Iris pigment epithelial cell (primary cell): ENCODE measurements around the gene DNAJC7.
"Not testable (repeated sequence)": the region's sequence is repeated elsewhere in the genome, so short reads cannot be mapped to it uniquely, and the experiment has no call there.

Experiments
- DNase-seq: peaks from one replicate; pipeline ENCODE4 v3.0.0-alpha.2; 2011; ENCODE audit warnings: low read depth

Gene DNAJC7

DNA sequence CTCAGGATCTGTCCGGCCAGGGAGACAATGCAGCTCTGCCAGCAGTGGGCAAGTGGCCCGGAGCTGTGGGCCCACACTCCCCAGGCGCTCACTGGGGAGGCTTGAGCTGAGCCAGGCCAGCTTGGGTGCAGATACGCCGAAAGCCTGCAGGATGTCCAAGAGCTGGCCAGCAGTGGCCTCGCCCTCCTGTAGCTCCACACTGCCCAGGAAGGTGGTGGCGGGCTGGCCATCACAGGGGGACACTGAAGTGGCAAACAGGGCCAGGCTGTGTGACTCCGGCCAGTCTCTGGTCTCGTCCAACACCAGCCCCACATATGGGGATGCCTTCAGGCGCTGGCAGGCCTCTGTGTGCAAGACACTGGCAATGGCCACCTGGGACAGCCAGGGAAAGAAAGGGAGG lies 23.6 kb upstream of the DNAJC7 start:
- DNase-seq = no peak

DNA sequence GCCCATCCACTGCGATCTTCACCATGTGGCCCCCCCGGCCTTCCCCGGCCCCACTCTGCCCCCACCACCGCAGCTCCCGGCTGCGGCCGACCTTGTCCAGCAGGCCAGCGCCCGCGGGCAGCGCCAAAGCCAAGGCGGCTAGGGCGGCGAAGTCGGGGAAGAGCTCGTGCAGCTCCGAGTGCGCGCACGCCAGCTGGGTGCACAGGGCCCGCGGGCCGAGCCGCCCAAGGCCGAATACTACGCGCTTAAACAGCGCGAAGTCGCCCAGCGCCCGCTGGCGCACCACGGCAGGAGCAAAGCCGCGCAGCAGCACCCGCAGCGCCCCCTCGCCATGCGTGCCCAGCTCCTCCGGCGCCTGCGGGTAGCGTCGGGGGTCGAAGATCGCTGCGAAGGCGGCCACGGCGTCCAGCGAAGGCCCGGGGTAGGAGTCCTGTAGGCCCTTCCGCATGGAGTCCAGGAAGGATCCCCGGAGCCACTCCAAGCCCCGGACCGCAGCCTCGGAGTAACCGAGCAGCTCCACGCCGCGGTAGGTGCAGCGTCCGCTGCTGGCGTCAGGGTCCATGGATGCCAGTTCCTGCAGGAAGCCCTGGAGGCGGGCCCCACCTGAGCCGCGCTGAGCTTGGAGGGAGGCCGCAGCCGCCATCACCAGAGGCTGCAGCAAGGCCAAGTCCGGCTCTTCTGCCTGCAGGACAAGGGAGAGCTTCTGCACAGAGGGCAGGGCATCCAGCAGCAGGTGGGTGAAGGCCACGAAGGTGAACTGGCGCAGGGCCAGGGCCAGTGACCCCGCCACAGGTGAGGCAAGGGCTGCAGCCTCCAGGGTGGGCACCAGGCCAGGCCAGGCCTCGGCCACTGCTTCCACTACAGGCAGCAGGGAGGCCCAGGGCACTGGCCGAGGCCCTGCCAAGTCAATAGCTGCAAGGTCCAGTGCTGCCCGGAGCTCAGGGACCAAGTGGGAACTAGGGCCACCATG lies 22.8 kb upstream of the DNAJC7 start:
- DNase-seq = no peak

DNA sequence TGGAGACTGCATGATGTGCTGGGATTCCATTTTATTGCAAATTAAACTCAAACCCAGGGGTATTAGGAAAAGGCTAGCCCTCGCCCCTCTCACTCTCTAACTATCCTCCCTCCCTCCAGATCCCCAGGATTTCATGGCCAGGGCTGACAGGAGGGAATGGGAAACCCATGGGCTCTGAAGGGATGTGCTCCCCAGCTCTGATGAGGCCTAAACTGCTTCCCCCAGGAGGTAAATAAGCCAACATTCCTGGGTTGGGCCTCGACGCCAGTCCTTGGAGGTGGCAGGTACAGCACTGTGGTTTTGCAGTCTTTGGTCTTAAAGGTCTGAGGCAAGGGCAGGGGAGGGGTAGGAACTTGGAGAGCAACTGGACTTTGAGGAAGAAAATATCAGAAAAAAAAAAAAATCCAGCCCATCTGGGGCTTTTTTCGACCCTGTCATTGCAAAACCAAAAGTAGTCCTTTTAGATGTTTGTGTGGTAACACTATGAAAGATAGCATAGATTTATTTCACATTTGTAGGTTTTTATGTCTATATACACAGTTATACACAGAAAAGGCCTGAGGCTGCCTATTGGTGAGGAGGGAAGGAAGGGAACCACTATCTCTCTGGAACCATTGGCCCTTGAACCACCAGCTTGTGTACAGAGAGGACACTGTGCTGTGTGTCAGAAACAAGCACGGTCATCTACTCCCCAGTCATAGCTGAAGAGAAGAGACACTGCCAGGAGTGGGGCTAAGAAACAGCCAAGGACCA lies 21.2 kb upstream of the DNAJC7 start:
- DNase-seq = no peak

DNA sequence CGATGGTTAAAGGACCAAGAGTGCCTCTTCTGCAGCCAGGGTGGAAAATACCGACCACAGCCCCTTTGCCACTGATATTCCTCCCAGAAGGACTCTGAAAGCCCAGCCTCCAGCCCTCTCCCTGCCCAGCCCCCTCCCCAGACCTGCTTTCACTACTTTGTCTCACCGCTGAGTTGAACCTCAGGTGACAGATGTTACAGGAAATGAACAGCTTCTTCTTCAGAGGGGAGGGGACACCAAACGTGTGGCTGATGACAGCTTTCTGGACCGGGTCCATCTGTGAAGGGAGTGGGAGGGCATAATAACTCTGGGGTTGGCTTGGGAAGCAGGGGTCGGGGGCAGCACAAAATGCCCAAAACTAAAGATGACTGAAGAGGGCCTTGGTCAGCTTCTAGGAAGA lies 16.8 kb upstream of the DNAJC7 start:
- no peak for DNase-seq

DNA sequence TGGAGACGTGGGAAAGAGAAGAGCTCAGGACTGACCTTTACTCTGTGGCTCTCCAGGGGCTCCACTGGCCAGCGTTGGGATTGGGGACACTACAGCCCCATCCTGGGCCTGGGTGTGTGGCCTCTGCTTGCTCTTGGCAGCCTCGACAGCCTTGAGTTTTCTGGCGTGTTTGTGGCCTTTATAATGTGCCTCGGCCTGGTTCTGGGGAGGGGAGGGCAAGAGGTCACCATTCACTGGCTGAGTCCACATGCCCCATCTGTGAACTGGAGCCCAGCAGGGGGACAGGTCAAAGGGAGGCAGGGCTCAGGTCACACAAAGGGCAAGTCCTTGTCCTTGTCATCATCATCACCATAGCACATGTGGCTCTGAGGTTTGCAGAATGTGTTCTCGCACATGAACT lies 14.3 kb upstream of the DNAJC7 start:
- DNase-seq = no peak

DNA sequence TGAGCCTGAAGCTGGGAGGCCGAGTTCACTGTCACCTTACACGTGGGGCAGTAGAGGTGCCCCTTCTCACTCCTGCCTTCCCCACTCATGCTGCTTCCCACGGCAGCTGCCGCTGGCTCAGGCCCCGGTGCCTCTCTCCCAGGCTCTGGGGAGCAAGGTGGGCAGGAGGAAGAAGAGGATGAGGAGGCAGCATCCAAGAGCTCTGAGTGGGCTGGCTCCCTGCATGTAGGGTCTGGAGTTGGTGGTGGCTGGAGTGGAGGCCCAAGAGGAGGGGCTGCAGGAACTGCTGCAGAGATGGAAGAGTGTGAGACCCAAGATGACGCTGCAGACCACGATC lies 11.5 kb upstream of the DNAJC7 start:
- DNase-seq = no peak

DNA sequence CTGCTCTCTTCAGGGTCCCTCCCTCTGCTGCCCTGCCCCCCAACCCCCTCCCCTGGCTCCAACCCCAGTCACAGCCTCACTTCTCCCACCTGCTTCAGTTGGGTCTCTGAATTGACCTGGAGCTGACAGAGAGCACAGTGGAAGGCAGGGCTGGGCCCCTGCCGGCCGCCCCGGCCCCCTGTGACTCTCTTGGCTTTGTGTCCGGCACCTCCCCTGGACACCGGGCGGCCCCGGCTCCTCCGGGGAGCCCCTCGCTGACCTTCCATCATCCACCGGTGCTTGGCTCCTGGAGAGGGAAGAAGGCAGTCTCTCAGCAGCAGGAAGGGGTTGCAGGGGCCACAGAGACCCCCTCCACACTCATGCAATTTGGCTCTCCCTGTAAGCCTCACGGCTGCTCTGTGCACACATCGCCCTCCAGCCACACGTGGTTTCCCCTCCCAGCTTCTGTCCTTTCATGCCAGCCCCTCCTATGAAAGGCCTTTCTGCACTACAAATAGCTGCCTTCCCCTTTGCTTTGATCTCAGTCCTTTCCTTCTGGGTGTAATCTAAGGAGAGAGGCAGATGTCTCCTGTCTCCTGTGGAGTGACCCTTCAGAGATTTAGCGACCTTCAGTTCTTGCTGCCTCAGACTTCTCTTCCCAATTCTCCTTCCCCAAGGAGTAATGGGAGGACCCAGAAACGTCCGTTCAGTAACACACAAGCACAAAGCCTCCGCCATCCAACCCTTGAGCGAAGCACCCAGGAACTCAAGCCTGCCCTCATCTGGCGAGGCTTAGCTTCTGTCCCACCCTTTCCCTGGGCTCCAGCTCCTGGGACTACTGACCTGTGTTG lies 10.9 kb upstream of the DNAJC7 start:
- no peak for DNase-seq

DNA sequence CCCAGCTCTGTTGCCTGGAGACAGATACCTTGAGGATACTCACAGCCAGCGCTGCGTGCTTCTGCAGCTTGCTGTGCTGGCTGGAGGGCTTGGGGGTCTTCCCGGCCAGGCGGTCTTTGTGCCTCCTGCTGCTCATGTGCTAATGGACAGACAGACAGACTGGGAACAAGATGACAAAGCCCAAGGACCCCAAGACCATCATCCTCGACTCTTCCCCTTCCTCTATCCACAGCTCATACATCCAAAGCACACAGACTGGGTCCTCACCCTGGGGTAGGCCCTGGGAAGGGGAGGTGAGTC lies 10.3 kb upstream of the DNAJC7 start:
- no peak for DNase-seq

DNA sequence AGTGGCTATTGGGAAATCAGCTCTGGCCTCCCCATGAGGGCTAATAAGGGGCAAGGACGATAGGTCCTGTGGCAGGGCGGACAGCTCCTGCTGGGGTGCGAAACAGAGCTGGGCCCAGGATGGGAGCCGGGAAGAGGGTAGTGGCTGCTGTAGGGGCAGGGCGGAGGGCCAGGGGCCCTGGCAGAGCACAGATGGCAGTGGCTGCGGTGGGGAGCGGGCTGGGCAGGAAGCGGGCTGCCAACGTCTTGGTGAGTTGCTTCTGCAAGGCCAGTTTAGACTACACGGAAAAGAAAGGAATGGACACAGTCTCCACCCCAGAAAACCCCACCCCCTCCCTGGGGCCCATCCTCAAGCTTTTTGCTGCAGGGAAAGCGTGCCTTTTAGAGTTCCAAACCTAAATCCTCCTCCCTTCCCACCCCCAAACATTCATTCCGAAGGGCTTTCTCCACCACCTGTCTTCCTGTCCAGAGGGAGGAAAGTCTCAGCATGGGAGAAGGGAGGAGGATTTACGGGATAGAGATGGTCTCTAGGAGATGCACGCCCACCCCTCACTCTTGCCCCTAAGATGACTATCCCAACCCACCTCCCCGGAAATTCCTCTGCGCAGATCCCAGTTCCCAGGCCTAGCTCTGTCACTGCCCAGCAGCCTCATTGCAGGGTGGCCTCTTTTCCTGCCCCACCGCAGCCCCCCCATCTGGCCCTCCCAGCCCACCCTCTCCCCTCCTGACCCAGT lies 9.8 kb upstream of the DNAJC7 start:
- no peak for DNase-seq

DNA sequence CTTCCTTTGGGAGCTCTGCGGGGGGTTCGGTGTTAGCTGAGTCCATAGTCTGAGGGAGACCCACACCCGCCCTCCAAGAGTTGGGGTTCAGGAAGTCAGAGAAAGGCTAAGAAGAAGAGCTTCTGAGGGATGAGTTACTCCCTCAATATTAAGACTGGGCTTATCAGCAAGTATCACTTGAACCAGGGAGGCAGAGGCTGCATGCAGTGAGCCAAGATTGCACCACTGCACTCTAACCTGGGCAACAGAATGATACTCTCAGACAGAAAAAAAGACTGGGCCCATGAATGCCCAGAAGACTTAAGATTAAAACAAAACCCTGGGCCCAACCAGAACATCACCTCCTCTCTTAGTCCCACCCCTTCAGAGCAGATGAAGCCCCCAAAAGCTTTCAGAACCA lies 8.7 kb upstream of the DNAJC7 start:
- DNase-seq = no peak

DNA sequence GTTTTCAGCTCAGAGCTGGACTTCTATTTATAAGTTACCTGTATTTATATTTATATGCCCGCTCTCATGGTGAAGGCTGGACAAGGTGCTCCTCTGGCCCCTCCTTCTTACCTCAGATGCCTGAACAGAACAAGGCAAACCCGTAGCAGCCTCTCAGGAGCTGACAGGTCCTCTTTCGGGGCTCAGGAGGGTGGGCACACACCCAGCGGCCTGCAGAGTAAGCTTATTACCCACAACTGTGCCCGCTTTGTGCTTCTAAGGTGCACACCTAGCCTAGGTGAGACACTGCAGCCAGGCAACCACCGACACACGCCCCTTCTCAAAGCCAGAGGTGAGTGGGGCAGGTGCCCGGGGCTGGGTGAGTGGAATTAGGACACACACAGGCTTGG lies 7.9 kb upstream of the DNAJC7 start:
- DNase-seq = no peak

DNA sequence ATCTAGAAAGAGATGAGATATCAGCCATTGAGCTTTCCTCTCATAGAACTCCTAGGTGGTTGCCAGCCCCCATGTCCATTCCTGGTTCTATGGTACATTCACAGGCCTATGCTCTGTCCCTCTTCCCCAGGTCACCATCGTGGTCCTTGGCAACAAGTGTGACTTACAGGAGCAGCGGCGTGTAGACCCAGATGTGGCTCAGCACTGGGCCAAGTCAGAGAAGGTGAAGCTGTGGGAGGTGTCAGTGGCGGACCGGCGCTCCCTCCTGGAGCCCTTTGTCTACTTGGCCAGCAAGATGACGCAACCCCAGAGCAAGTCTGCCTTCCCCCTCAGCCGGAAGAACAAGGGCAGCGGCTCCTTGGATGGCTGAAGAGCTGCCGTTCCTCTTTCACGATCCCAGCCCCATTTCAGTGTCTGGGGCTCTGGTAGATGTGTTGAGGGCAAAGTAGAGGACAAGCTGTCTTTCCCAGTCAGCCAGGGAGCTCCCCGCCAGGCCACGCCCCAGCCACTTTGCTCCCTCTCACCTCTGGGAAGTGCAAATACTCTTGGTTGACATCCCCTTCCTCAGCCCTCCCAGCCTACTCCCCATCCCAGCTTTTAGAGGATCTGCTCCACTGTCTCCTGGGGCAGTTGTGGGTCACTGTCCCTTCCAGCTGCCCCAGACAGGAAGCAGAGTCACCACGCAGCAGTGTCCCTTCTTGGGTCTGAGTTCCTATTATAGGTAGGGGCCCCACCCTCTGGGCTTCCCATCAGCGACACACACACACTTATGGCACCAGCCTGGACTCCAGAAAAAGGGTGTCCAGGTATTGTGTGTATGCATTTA lies 6.5 kb upstream of the DNAJC7 start:
- DNase-seq = peak; percentile 41

DNA sequence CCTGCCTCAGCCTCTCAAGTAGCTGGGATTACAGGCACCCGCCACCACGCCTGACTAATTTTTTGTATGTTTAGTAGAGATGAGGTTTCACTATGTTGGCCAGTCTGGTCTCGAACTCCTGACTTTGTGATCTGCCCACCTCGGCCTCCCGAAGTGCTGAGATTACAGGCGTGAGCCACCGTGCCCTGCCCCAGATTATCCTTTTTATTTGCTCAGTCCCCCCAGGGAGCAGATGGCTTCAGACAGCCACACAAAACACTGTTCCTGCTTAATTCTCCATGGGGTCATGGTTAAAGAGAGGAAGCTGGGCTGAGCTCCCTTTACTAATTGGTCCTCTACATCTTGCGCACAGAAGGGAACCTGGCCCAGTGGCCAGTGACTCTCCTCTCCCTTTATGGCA lies 3.6 kb upstream of the DNAJC7 start:
- DNase-seq = not testable (repeated sequence)

DNA sequence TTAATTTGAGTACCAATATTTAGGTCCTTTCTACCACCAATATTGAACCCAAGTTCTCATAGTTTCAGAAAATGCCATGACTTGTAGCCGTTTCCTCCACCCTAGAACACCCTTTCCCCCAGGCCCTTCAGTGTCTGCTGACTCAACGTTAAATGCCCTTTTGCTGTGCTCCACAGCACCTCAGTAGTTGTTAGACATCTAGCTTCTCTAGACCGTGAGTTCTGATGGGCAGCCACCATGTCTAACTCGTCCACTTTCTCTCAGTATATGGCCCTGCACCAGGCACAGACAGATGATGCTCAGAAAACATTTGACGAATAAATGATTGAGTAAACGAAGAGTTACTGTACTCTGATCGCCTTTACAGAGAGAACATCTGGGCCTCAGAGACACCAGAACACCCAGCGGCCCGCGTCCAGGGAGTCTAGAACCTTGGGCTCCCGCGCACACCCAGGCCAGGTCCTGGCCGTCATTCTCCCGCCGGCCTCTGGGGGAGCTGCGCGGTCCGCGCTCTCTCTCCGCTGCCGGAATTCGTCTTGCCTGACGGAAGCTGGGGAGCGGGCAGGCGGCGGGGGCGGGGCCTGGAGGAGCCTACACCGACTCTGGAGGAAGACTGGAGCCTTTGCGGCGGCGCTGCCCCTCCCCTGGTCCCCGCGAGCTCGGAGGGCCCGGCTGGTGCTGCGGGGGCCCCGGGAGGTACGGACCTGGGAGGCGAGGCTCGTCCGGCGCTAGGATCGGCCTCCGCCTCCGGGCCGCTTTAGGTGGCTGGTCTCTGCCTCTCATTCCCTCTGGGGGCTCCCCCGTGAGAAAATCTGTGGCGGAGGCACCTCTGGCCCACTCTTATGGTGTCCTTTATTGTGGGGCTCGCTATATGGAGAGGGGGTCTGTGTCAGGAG lies 2.5 kb upstream of the DNAJC7 start, which contains the start of gene NKIRAS2:
Gene NKIRAS2 (plus strand): TSS at position 582 of the 896 bp plus-strand sequence. CDS start 1,488 bp downstream, outside the sequence.
- peak; percentile 94 for DNase-seq

DNA sequence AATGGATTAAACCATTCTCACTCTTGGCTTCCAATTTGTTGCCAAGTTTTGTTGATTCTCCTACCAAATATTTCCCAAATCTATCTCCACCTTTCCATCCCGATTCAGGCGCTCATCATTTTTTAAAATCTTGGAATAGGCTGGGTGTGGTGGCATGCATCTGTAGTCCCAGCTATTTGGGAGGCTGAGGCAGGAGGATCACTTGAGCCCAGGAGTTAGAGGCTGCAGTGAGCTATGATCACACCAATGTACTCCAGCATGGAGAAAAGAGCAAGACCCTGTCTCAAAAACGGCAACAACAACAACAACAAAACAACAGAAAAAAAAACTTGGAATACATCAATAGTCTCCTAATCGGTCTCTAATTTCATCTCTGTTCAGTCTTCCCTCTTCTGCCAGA lies 1.7 kb upstream of the DNAJC7 start:
- DNase-seq = no peak

DNA sequence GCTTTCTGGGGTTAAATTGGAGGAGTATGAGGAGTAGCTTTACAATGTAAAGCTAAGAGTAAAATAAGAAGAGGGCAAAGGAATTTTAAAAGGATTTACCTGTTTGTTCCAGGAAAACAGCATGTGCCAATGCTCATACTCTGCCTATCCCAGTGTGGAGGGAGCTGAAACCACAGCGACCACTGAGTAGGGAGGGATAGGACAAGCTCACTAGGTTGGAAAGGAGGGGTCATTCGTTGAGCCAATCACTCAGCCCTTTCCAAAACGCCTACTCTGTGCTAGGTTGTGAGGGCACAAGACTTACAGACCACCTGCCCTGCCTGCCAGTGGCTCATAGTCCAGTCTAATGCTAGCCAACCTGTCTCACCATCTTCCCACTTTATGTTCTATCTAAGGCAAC lies 1.1 kb upstream of the DNAJC7 start:
- no peak for DNase-seq

DNA sequence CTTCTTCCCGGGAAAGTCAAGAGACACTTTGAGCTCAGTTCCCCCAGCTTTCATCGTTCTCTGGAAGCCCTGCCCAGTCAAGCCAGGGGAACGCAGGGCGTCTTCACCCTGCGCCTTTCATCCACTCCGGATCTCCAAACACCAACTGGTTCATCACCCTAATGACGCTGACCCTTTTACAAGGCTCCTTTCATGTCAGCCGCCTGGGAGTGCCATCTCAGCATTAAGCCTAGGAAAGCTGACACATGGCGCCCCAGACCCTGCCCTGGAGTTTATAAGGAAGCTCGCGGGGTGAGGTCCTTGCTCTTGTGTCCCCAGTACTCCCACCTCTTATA lies 594 bp upstream of the DNAJC7 start:
- no peak for DNase-seq

DNA sequence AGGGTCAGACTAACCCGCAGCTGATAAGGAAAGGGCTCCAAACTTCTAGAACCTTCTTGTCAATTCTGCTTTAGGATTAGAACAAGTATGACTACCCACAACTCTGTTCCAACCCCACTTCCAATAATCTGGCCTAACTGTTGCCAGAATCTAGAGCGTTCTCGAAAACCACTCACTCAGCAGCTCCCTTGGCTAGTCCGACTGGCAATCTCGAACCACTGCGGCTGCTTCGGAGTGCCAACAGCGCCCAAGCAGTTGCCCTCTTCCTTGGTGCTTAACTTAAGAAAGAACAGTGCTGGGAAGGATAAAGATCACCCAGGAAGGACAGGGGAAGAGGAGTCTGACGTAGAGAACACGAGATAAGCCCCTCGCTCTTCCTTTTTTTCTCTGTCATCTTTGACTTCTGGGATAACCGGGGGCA lies 818 bp downstream of the DNAJC7 start:
- DNase-seq = peak; percentile 28

DNA sequence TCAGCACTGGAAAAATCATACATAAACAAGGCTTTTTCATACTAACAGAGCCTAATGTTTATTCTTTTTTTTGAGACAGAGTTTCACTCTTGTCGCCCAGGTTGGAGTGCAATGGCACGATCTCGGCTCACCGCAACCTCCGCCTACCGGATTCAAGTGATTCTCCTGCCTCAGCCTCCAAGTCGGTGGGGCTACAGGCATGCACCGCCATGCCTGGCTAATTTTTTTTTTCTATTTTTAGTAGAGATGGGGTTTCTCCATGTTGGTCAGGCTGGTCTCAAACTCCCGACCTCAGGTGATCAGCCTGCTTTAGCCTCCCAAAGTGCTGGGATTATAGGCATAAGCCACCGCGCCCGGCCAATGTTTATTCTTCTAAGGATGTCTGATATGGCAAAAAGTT lies 3.5 kb downstream of the DNAJC7 start:
- not testable (repeated sequence) for DNase-seq

DNA sequence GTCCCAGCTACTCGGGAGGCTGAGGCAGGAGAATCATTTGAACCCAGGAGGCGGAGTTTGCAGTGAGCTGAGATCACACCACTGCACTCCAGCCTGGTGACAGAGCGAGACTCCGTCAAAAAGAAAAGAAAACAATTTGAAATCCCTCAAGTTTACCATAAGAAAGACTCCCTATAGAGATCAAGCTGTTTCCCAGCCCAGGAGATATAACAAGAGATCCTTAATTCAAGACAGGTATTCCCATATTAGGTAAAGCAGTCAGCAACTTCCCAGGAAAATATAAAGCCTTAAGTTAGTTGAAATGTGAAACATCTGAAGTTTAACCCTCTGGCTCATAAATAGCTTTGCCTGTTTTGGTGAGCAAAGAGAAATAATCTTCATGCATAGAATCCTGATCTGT lies 4.9 kb downstream of the DNAJC7 start:
- DNase-seq = not testable (repeated sequence)
